Ovary (tissue), 3 donors: Measurements from ENCODE around the gene ANAPC5.

Source experiments
- EP300 ChIP-seq: sonication (generic); formaldehyde crosslinking; IDR thresholded peaks from one replicate; pipeline ENCODE4 v1.6.1; 2017; ENCODE audit warnings: antibody characterized with exemption
- POLR2A ChIP-seq: fragments of 450-650 bp; IDR thresholded peaks from one replicate; pipeline ENCODE4 v1.6.1; 2017; ENCODE audit warnings: antibody characterized with exemption, mild to moderate bottlenecking, moderate library complexity
- TF ChIP-seq, protein P1 (sequence below), 3 donors: fragments of 450-650 bp in 2 of 3; fragments of 200-600 bp in 1 of 3; IDR thresholded peaks; one replicate each; pipeline versions ENCODE4 v1.5.1 to v1.8.0; 2016 to 2022; ENCODE audit warnings: antibody characterized with exemption in 3 of 3, mild to moderate bottlenecking in 1 of 3
- donor health status: DM: no; HTN: no; CAD: no.

DNA sequence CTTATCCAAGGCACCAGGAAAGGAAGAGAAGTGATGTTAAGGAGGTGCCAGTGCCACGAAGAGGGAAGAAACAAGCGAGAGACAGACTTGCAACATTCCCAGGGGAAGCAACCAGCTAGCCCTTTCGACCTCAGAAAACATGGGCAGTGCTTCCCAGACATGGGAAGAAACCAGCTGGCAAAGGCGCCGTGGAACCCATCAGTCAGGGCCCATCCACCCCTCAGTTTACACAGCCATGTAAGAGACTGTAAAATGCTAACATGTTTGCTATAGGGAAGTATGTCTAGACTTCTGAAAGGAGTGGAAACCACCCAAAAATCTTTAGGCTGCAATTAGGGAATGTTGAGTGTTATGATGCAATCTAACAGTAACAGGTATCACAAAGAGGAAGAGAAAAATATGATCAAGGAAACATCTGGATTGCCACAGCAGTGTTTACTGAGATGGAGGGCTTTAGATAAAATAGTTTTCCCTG, 26.3 kb downstream of the ANAPC5 start:
- TF ChIP-seq, protein P1, sequence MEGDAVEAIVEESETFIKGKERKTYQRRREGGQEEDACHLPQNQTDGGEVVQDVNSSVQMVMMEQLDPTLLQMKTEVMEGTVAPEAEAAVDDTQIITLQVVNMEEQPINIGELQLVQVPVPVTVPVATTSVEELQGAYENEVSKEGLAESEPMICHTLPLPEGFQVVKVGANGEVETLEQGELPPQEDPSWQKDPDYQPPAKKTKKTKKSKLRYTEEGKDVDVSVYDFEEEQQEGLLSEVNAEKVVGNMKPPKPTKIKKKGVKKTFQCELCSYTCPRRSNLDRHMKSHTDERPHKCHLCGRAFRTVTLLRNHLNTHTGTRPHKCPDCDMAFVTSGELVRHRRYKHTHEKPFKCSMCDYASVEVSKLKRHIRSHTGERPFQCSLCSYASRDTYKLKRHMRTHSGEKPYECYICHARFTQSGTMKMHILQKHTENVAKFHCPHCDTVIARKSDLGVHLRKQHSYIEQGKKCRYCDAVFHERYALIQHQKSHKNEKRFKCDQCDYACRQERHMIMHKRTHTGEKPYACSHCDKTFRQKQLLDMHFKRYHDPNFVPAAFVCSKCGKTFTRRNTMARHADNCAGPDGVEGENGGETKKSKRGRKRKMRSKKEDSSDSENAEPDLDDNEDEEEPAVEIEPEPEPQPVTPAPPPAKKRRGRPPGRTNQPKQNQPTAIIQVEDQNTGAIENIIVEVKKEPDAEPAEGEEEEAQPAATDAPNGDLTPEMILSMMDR (IDR thresholded peaks at IDR 0.05), result no peak
- TF ChIP-seq EP300 (no peak), POLR2A (no peak)
